Measurements from ENCODE around the gene MCRIP2.

DNA sequence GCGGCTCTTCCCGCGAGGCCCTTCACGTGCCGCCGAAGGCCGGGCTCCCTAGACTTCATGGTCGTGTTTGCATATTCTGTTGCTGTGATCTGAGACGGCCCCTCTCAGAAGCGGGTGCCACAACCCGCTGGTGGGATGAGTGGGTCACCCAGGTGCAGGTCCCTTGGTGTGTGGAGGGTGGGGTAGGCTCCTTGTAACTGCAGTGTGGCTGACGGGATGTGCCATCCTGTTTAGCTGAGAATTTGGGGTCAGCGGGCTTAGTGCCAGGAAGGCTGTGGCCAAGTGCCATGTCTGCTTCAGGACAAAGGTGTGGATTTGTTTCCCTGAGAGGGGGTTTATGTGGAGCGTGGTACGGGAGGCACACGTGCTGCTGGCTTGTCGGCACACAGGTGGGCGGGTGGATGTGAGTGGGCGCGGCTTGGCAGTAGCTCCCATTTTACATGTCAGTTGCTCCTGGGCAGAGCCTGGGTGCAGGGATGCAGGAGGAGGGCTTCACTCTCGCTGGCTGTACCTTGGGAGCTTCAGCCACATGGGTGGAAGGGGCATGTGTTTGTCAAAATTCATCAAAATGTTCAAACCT lies 20.0 kb upstream of the MCRIP2 start:
- no peak for TF ChIP-seq RAD21 (IDR thresholded peaks at IDR 0.05)
- TF ChIP-seq, protein P1, sequence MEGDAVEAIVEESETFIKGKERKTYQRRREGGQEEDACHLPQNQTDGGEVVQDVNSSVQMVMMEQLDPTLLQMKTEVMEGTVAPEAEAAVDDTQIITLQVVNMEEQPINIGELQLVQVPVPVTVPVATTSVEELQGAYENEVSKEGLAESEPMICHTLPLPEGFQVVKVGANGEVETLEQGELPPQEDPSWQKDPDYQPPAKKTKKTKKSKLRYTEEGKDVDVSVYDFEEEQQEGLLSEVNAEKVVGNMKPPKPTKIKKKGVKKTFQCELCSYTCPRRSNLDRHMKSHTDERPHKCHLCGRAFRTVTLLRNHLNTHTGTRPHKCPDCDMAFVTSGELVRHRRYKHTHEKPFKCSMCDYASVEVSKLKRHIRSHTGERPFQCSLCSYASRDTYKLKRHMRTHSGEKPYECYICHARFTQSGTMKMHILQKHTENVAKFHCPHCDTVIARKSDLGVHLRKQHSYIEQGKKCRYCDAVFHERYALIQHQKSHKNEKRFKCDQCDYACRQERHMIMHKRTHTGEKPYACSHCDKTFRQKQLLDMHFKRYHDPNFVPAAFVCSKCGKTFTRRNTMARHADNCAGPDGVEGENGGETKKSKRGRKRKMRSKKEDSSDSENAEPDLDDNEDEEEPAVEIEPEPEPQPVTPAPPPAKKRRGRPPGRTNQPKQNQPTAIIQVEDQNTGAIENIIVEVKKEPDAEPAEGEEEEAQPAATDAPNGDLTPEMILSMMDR (IDR thresholded peaks at IDR 0.05; ENCODE audit: low read depth, low read length, missing input control) = no peak
- TF ChIP-seq, protein P2, sequence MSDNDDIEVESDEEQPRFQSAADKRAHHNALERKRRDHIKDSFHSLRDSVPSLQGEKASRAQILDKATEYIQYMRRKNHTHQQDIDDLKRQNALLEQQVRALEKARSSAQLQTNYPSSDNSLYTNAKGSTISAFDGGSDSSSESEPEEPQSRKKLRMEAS (IDR thresholded peaks at IDR 0.05) = no peak
- no peak for TF ChIP-seq YY1 (IDR thresholded peaks at IDR 0.05)
- TF ChIP-seq, protein P3, sequence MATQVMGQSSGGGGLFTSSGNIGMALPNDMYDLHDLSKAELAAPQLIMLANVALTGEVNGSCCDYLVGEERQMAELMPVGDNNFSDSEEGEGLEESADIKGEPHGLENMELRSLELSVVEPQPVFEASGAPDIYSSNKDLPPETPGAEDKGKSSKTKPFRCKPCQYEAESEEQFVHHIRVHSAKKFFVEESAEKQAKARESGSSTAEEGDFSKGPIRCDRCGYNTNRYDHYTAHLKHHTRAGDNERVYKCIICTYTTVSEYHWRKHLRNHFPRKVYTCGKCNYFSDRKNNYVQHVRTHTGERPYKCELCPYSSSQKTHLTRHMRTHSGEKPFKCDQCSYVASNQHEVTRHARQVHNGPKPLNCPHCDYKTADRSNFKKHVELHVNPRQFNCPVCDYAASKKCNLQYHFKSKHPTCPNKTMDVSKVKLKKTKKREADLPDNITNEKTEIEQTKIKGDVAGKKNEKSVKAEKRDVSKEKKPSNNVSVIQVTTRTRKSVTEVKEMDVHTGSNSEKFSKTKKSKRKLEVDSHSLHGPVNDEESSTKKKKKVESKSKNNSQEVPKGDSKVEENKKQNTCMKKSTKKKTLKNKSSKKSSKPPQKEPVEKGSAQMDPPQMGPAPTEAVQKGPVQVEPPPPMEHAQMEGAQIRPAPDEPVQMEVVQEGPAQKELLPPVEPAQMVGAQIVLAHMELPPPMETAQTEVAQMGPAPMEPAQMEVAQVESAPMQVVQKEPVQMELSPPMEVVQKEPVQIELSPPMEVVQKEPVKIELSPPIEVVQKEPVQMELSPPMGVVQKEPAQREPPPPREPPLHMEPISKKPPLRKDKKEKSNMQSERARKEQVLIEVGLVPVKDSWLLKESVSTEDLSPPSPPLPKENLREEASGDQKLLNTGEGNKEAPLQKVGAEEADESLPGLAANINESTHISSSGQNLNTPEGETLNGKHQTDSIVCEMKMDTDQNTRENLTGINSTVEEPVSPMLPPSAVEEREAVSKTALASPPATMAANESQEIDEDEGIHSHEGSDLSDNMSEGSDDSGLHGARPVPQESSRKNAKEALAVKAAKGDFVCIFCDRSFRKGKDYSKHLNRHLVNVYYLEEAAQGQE (IDR thresholded peaks at IDR 0.05) = no peak
- TF ChIP-seq JUND (IDR thresholded peaks at IDR 0.05) = no peak
- TF ChIP-seq EGR1 (IDR thresholded peaks at IDR 0.05; ENCODE audit: low read depth in 2 of 2) = no peak
- TF ChIP-seq GABPA (IDR thresholded peaks at IDR 0.05 in 1 of 2, conservative IDR thresholded peaks at IDR 0.05 in 1 of 2) = no peak
- TF ChIP-seq FOXA2 (IDR thresholded peaks at IDR 0.05) = no peak
- TF ChIP-seq NR2F2 (IDR thresholded peaks at IDR 0.05) = no peak
- no peak for TF ChIP-seq RXRA (IDR thresholded peaks at IDR 0.05)
